Tibial nerve (tissue), 4 donors: Measurements from ENCODE around the gene PIP5K1C.

Experiments
- EP300 ChIP-seq, 2 donors: sonication (generic); formaldehyde crosslinking; IDR thresholded peaks; one replicate each; pipeline ENCODE4 v1.6.1; 2017; ENCODE audit warnings: antibody characterized with exemption in 2 of 2, mild to moderate bottlenecking in 1 of 2
- POLR2A ChIP-seq, 2 donors: fragments of 450-650 bp; IDR thresholded peaks; one replicate each; pipeline ENCODE4 v1.6.1; 2017; ENCODE audit warnings: antibody characterized with exemption in 2 of 2, mild to moderate bottlenecking in 2 of 2, moderate library complexity in 2 of 2
- TF ChIP-seq, protein P1 (sequence below), 5 experiments: fragments of 200-600 bp in 3 of 5; fragments of 450-650 bp in 2 of 5; sonication (generic) in 3 of 5; IDR thresholded peaks; one replicate each; pipeline ENCODE4 v1.5.1; 2016 to 2019; ENCODE audit warnings: antibody characterized with exemption in 5 of 5, mild to moderate bottlenecking in 3 of 5, moderate library complexity in 2 of 5

DNA sequence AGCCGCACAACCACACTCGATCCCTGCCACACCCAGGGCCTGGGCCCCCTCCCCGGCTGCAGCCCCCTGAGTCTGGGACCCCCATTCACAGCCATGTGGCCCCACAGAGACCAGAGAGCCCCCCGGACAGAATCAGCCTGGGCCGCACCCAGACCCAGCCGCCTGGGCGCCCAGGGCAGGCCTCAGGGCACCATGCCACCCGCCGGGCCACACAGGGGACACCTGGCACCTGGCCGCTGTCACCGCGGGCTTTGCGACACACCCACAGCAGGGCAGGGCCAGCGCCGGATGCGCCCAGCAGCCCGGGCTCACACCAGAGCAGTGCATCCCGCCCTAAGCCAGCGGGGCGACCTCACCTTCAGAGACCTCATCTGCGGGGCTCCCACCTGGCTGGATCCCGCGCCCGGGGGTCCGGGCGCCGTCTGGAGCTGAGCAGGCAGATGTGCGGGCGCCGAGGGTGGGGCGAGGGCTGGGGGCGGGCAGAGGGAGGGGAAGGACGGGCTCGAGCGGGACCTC is 94.0 kb downstream of the PIP5K1C start:
- TF ChIP-seq, protein P1, sequence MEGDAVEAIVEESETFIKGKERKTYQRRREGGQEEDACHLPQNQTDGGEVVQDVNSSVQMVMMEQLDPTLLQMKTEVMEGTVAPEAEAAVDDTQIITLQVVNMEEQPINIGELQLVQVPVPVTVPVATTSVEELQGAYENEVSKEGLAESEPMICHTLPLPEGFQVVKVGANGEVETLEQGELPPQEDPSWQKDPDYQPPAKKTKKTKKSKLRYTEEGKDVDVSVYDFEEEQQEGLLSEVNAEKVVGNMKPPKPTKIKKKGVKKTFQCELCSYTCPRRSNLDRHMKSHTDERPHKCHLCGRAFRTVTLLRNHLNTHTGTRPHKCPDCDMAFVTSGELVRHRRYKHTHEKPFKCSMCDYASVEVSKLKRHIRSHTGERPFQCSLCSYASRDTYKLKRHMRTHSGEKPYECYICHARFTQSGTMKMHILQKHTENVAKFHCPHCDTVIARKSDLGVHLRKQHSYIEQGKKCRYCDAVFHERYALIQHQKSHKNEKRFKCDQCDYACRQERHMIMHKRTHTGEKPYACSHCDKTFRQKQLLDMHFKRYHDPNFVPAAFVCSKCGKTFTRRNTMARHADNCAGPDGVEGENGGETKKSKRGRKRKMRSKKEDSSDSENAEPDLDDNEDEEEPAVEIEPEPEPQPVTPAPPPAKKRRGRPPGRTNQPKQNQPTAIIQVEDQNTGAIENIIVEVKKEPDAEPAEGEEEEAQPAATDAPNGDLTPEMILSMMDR (IDR thresholded peaks at IDR 0.05), result no peak
- TF ChIP-seq POLR2A (IDR thresholded peaks at IDR 0.05) (no peak), EP300 (IDR thresholded peaks at IDR 0.05) (no peak)
